Pancreas (tissue), 10 donors: ENCODE data around the gene ATP6V0C. TPM values are rescaled to one million over a fixed set of nuclear protein-coding genes. Genes with fewer than 3 reads are reported as not detected.

ENCODE experiments used
- ATAC-seq, 4 donors: fragments of 200-7000 bp; cut with Tn5 transposase; one replicate each; pipeline versions ENCODE4 v1.8.0 to v1.9.1; 2020; ENCODE audit warnings: mild to moderate bottlenecking in 4 of 4, moderate library complexity in 4 of 4
- DNase-seq, 6 donors: peaks; one replicate each; pipeline ENCODE4 v3.0.0-alpha.2; 2020
- FAIRE-seq: peaks from 2 replicates; lab custom pipeline; 2012; peaks lifted over from hg19 to GRCh38; lab: Jason Lieb, UNC
- H3K27ac ChIP-seq, 4 donors: fragments of 200-600 bp; sonication (generic); 1 replicate in 3 of 4; 2 replicates in 1 of 4; pipeline versions ENCODE4 v1.5.0 to v1.8.0; 2020
- H3K27me3 ChIP-seq, 4 donors: fragments of 200-600 bp; one replicate each; pipeline ENCODE4 v1.8.0; 2021
- H3K36me3 ChIP-seq, 3 donors: fragments of 200-600 bp; sonication (generic) in 1 of 3; one replicate each; pipeline versions ENCODE4 v1.5.0 to v1.8.0; 2020 to 2021
- H3K4me1 ChIP-seq, 3 donors: fragments of 200-600 bp; one replicate each; pipeline ENCODE4 v1.8.0; 2021
- H3K4me3 ChIP-seq, 4 donors: fragments of 200-600 bp; sonication (generic) in 2 of 4; one replicate each; pipeline versions ENCODE4 v1.5.0 to v1.8.0; 2020 to 2021
- H3K9me3 ChIP-seq, 4 donors: fragments of 200-600 bp; one replicate each; pipeline ENCODE4 v1.8.0; 2021
- WGBS, 2 donors: extraction: QIAGEN DNeasy Blood & Tissue Kit; methylation state at CpG; one replicate each; pipeline ENCODE4 v1.1.7; 2013; 5-methylcytosine and 5-hydroxymethylcytosine counted together
- intact Hi-C, 3 donors: fragments of 100-400 bp; cut with DNase I; formaldehyde crosslinking; loops; one replicate each; pipeline versions ENCODE4 v1.11.1 to v1.14.2; 2022
- polyA plus RNA-seq, 2 donors: library from polyadenylated mRNA; stranded (reverse); fragments of 200-250 nt; gene quantifications; one replicate each; pipeline ENCODE4 v1.2.3, GENCODE V29; 2013
- total RNA-seq, 6 donors: library from RNA; stranded (reverse); fragmentation: NEBNext Ultra II Directional in 4 of 6; extraction: Animal tissue kit (Norgen Biotek cat#: 25700) in 4 of 6; gene quantifications; one replicate each; pipeline versions ENCODE4 v1.2.1 to v1.2.4, GENCODE V29; 2021 to 2023
- TF ChIP-seq, protein P1 (sequence below), 4 donors: fragments of 200-600 bp; sonication (generic) in 3 of 4; IDR thresholded peaks; one replicate each; pipeline versions ENCODE4 v1.5.0 to v1.8.0; 2021; ENCODE audit warnings: antibody characterized with exemption in 4 of 4
- donor health status: healthy with polysubstance abuse.
- donor health status: DM: no; HTN: no; CAD: no; lungs with moderate emphysema.
- donor health status: DM: no; HTN: no; CAD: no.
- donor health status: control.
- donor health status: control.
- donor health status: Bipolar disorder and iron deficiency.
- donor health status: DM: yes; HTN: yes; CAD: no.
- donor health status: DM: no; HTN: no; CAD: no.
- donor health status: DM: no; HTN: no; CAD: no.
- donor health status: DM: yes; HTN: yes; CAD: no.

Gene ATP6V0C
- total and polyA plus RNA-seq, 8 donors, result 39.9 to 124 (median 66.8) TPM

DNA sequence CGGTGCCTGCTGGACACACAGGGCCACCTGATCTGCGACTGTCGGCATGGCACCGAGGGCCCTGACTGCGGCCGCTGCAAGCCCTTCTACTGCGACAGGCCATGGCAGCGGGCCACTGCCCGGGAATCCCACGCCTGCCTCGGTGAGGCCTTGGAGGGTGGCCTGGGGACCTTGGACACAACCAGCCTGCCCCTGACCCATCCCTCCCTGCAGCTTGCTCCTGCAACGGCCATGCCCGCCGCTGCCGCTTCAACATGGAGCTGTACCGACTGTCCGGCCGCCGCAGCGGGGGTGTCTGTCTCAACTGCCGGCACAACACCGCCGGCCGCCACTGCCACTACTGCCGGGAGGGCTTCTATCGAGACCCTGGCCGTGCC, 41.3 kb upstream of the ATP6V0C start:
- no peak overlapping the region for H3K27ac ChIP-seq
- ATAC-seq (no peak), DNase-seq (no peak), FAIRE-seq (no peak)
- WGBS, 2 donors, result 93 to 96% methylated on average over 27 of the region's 27 CpGs
- intact Hi-C loops, result no loop called here
- no peaks in the 10 kb centered on the region for H3K9me3 ChIP-seq
- no peaks in the 10 kb centered on the region for H3K36me3 ChIP-seq
- no peak overlapping the region for H3K4me3 ChIP-seq
- TF ChIP-seq, protein P1, sequence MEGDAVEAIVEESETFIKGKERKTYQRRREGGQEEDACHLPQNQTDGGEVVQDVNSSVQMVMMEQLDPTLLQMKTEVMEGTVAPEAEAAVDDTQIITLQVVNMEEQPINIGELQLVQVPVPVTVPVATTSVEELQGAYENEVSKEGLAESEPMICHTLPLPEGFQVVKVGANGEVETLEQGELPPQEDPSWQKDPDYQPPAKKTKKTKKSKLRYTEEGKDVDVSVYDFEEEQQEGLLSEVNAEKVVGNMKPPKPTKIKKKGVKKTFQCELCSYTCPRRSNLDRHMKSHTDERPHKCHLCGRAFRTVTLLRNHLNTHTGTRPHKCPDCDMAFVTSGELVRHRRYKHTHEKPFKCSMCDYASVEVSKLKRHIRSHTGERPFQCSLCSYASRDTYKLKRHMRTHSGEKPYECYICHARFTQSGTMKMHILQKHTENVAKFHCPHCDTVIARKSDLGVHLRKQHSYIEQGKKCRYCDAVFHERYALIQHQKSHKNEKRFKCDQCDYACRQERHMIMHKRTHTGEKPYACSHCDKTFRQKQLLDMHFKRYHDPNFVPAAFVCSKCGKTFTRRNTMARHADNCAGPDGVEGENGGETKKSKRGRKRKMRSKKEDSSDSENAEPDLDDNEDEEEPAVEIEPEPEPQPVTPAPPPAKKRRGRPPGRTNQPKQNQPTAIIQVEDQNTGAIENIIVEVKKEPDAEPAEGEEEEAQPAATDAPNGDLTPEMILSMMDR (IDR thresholded peaks at IDR 0.05), result no peak
- peaks cover 9 to 41% (median 18%) of the 10 kb centered on the region in 3 donors for H3K4me1 ChIP-seq
- peaks cover 0 to 5% (median 0%) of the 10 kb centered on the region in 4 donors for H3K27me3 ChIP-seq

DNA sequence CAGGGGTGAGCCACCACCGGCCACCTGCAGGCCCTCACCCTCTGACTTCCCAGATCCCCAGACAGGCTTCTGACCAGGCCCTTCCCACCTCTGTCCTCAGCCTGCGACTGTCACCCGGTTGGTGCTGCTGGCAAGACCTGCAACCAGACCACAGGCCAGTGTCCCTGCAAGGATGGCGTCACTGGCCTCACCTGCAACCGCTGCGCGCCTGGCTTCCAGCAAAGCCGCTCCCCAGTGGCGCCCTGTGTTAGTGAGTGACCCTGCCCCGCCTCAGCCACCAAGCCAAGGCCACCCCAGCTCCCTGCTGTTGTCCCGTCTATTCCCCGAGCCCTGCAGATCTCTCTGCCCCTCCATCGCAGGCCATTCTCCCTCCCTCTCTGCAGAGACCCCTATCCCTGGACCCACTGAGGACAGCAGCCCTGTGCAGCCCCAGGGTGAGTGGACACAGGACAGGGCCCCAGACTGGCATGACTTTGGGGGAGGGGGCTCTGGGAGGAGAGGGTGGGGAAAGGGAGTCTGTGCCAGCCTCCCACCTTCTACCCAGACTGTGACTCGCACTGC, 40.8 kb upstream of the ATP6V0C start:
- H3K4me1 ChIP-seq, result peaks cover 14 to 43% (median 20%) of the 10 kb centered on the region in 3 donors
- DNase-seq (peak in 2 of 6 donors; percentile 30 to 81), FAIRE-seq (no peak), ATAC-seq (no peak)
- peaks cover 0 to 5% (median 0%) of the 10 kb centered on the region in 4 donors for H3K27me3 ChIP-seq
- no peaks in the 10 kb centered on the region for H3K9me3 ChIP-seq
- H3K27ac ChIP-seq, result no peak overlapping the region
- TF ChIP-seq, protein P1 (IDR thresholded peaks at IDR 0.05), result no peak
- intact Hi-C loops, result no loop called here
- H3K36me3 ChIP-seq, result no peaks in the 10 kb centered on the region
- H3K4me3 ChIP-seq, result no peak overlapping the region
- WGBS, 2 donors, result 81 to 88% methylated on average over 13 to 14 of the region's 14 CpGs

DNA sequence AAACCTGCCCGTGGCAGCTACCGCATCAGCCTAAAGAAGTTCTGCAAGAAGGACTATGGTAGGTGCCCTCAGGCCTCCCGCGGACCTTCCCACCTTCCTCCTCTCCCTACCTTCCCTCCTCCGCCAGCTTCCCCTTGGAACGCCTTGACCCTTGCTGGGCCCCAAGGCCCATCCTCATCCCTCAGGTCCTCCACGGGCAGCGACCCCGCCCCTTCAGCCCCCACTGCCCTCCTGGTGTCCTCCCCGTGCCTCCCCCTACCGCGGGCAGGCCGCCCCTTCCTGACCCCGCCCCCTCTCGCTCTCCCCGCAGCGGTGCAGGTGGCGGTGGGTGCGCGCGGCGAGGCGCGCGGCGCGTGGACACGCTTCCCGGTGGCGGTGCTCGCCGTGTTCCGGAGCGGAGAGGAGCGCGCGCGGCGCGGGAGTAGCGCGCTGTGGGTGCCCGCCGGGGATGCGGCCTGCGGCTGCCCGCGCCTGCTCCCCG, 40.3 kb upstream of the ATP6V0C start:
- 5 to 11% methylated on average over 26 to 49 of the region's 49 CpGs for WGBS, 2 donors
- H3K27ac ChIP-seq, result no peak overlapping the region
- peak in 2 of 6 donors; percentile 69 to 84 for DNase-seq
- H3K36me3 ChIP-seq, result no peaks in the 10 kb centered on the region
- intact Hi-C loops, result no loop called here
- no peaks in the 10 kb centered on the region for H3K9me3 ChIP-seq
- TF ChIP-seq, protein P1 (IDR thresholded peaks at IDR 0.05), result no peak
- H3K4me3 ChIP-seq, result peak overlapping the region in 3 of 4 donors; percentile 59 to 92 (median 70)
- no peak for FAIRE-seq
- peaks cover 16 to 41% (median 20%) of the 10 kb centered on the region in 3 donors for H3K4me1 ChIP-seq
- no peak for ATAC-seq
- peaks cover 0 to 5% (median 0%) of the 10 kb centered on the region in 4 donors for H3K27me3 ChIP-seq

DNA sequence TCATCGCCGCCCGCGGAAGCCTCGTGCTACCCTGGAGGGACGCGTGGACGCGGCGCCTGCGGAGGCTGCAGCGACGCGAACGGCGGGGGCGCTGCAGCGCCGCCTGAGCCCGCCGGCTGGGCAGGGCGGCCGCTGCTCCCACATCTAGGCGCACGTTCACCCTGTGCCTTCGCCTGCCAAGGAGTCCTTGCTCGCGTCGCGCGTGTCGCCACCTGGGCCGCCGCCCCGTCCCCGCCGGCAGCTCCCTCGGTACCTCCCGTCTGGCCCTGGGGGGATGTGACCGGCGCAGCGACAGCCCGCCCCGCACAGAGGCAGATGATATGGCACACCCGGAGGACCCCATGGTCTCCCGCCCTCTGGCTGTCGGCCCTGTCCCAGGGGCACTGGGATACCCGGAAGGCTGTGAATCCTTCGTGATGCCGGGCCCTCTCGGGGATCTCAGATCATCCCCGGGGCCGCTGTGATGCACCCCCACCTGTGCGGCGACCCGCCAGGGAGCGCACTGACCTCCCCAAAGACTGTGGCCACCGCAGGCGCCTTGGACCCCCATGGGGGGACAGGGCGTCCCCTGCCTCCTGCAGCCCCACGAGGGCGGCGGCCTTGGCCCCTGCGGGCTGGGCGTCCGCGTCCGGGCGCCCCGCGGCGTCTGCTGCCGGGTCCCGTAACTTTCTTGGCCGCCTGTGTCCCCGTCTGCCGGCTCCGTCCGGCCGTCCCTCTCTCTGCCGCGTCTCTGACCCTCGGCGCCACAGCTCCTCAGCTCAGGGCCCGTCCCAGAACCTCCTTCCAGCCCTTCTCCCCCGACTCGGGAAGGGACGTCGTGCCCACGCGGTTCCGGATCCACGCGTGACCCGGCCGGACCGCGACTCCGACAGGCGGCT, 39.5 kb upstream of the ATP6V0C start:
- FAIRE-seq (no peak), ATAC-seq (peak; percentile 63 to 72 (median 66)), DNase-seq (peak in 4 of 6 donors; percentile 61 to 85 (median 80))
- Histone ChIP-seq H3K4me3 (peak overlapping the region; percentile 59 to 92 (median 67)), H3K27me3 (peaks cover 0 to 5% (median 0%) of the 10 kb centered on the region in 4 donors), H3K4me1 (peaks cover 16 to 36% (median 20%) of the 10 kb centered on the region in 3 donors), H3K9me3 (no peaks in the 10 kb centered on the region), H3K27ac (peak overlapping the region; percentile 74 to 81 (median 76)), H3K36me3 (no peaks in the 10 kb centered on the region)
- intact Hi-C loops, result no loop called here
- TF ChIP-seq, protein P1 (IDR thresholded peaks at IDR 0.05), result peak in 1 of 4 donors; percentile 11
- 0 to 1% methylated on average over 85 to 100 of the region's 100 CpGs for WGBS, 2 donors
